Esophagus muscularis mucosa (tissue), 3 donors: Measurements from ENCODE around the gene MRPL33.

Experiments
- CTCF ChIP-seq, 3 experiments: fragments of 200-600 bp in 2 of 3; fragments of 450-650 bp in 1 of 3; sonication (generic) in 2 of 3; IDR thresholded peaks; one replicate each; pipeline ENCODE4 v1.5.1; 2017 to 2019; ENCODE audit warnings: antibody characterized with exemption in 3 of 3, mild to moderate bottlenecking in 2 of 3, moderate library complexity in 1 of 3
- EP300 ChIP-seq: sonication (generic); formaldehyde crosslinking; IDR thresholded peaks from one replicate; pipeline ENCODE4 v1.6.1; 2017; ENCODE audit warnings: antibody characterized with exemption

GRCh38 chr2:27800856-27801255 is 29.3 kb downstream of the MRPL33 start:
- no peak for TF ChIP-seq CTCF (IDR thresholded peaks at IDR 0.05)
- TF ChIP-seq EP300 = no peak
